Endothelial cell of umbilical vein (primary cell): ENCODE measurements around the gene RNU6-9. TPM values are rescaled to one million over a fixed set of nuclear protein-coding genes. Genes with fewer than 3 reads are reported as not detected.

Experiments
- BruUV-seq: library from RNA; stranded (reverse); fragments of 400-500 nt; replicated peaks from 2 replicates; lab custom pipeline; 2021; lab: Mats Ljungman, UMichigan
- CTCF ChIA-PET: fragments of 300-600, 350-600 bp; sonication (Branson Sonifier 250); formaldehyde crosslinking; loops from one replicate; lab custom pipeline; 2021; ENCODE audit warnings: antibody characterized with exemption, inconsistent platforms; lab: Charles Lee
- POLR2A ChIA-PET: fragments of 300-600, 350-600 bp; sonication (Branson Sonifier 250); formaldehyde crosslinking; loops from one replicate; lab custom pipeline; 2021; ENCODE audit warnings: antibody characterized with exemption, inconsistent platforms; lab: Charles Lee
- DNase-seq: peaks from one replicate; pipeline ENCODE4 v3.0.0-alpha.2; 2011; ENCODE audit warnings: low read depth, low spot score
- FAIRE-seq: peaks from 2 replicates; lab custom pipeline; 2011; peaks lifted over from hg19 to GRCh38; lab: Jason Lieb, UNC
- H2AFZ ChIP-seq: 2 replicates; pipeline ENCODE4 v1.6.0; 2012; ENCODE audit warnings: low read depth, low read length, control low read depth, inconsistent platforms
- H3K27ac ChIP-seq: 2 replicates; pipeline ENCODE4 v1.5.1; 2011; ENCODE audit warnings: low read depth, mild to moderate bottlenecking, control low read depth, low read length, moderate library complexity; ENCODE audit not compliant: insufficient read depth
- H3K27me3 ChIP-seq, 2 experiments: 2 replicates each; pipeline versions ENCODE4 v1.6.0 to v1.6.1; 2011; ENCODE audit warnings: low read length in 2 of 2, mixed read lengths in 1 of 2; ENCODE audit not compliant: control insufficient read depth in 2 of 2, insufficient read depth in 2 of 2
- H3K36me3 ChIP-seq, 2 experiments: 2 replicates in 1 of 2; 3 replicates in 1 of 2; pipeline ENCODE4 v1.5.1; 2011; ENCODE audit warnings: low read length in 2 of 2, mild to moderate bottlenecking in 1 of 2, moderate library complexity in 1 of 2; ENCODE audit not compliant: control insufficient read depth in 2 of 2, insufficient read depth in 2 of 2; ENCODE audit errors: extremely low read depth in 1 of 2
- H3K4me1 ChIP-seq: 3 replicates; pipeline ENCODE4 v1.5.1; 2011; ENCODE audit warnings: mild to moderate bottlenecking, low read length; ENCODE audit not compliant: control insufficient read depth, insufficient read depth; ENCODE audit errors: extremely low read depth
- H3K4me2 ChIP-seq: 2 replicates; pipeline ENCODE4 v1.6.1; 2011; ENCODE audit warnings: low read length, control low read depth, mixed read lengths; ENCODE audit not compliant: insufficient read depth
- H3K4me3 ChIP-seq, 3 experiments: fragments of 200-600 bp in 1 of 3; sonication (generic), shearing (Covaris generic) in 1 of 3; replicated peaks in 1 of 3; 2 replicates each; pipeline ENCODE4 v1.5.1; 2011 to 2016; ENCODE audit warnings: control low read depth in 3 of 3, low read length in 3 of 3, mild to moderate bottlenecking in 2 of 3, inconsistent platforms in 1 of 3, low read depth in 1 of 3, moderate library complexity in 1 of 3; ENCODE audit not compliant: insufficient read depth in 1 of 3
- H3K79me2 ChIP-seq: 2 replicates; pipeline ENCODE4 v1.6.0; 2012; ENCODE audit warnings: low read length, inconsistent platforms; ENCODE audit not compliant: control insufficient read depth, insufficient read depth
- H3K9ac ChIP-seq: replicated peaks from 2 replicates; pipeline ENCODE3; 2011; ENCODE audit warnings: low read length, control low read depth; ENCODE audit not compliant: insufficient read depth; ENCODE audit errors: extremely low read depth
- H3K9me1 ChIP-seq: replicated peaks from 3 replicates; pipeline ENCODE4 v1.6.0; 2011; ENCODE audit warnings: mild to moderate bottlenecking, low read length; ENCODE audit not compliant: control insufficient read depth, insufficient read depth; ENCODE audit errors: extremely low read depth
- H3K9me3 ChIP-seq: replicated peaks from 2 replicates; pipeline ENCODE4 v1.5.1; 2012; ENCODE audit warnings: low read length, inconsistent platforms; ENCODE audit not compliant: control insufficient read depth, insufficient read depth
- H4K20me1 ChIP-seq: replicated peaks from 2 replicates; pipeline ENCODE3; 2011; ENCODE audit warnings: mild to moderate bottlenecking, low read length; ENCODE audit not compliant: control insufficient read depth, insufficient read depth; ENCODE audit errors: extremely low read depth
- EZH2 ChIP-seq: IDR thresholded peaks from 2 replicates; pipeline ENCODE4 v1.6.1; 2012; ENCODE audit warnings: borderline replicate concordance, low read depth, mild to moderate bottlenecking, moderate library complexity, low read length, inconsistent platforms; ENCODE audit not compliant: severe bottlenecking
- FOS ChIP-seq: IDR thresholded peaks from 2 replicates; pipeline ENCODE4 v1.6.1; 2011; ENCODE audit warnings: mild to moderate bottlenecking, low read length, moderate library complexity, borderline replicate concordance; ENCODE audit not compliant: insufficient read depth
- GATA2 ChIP-seq: IDR thresholded peaks from 2 replicates; pipeline ENCODE4 v1.7.0; 2011; ENCODE audit warnings: low read depth, mild to moderate bottlenecking, moderate library complexity, mixed read lengths, low read length; ENCODE audit not compliant: insufficient read length, insufficient read depth
- JUN ChIP-seq: IDR thresholded peaks from 2 replicates; pipeline ENCODE4 v1.6.1; 2011; ENCODE audit warnings: borderline replicate concordance, low read depth; ENCODE audit not compliant: insufficient read length, insufficient read depth
- MYC ChIP-seq: IDR thresholded peaks from one replicate; pipeline ENCODE4 v1.6.1; 2011; ENCODE audit warnings: mild to moderate bottlenecking, low read depth, low read length
- POLR2A ChIP-seq: IDR thresholded peaks from 2 replicates; pipeline ENCODE4 v1.6.1; 2012; ENCODE audit warnings: low read depth, mild to moderate bottlenecking, control low read depth, low read length
- POLR2AphosphoS5 ChIP-seq: IDR thresholded peaks from 2 replicates; pipeline ENCODE4 v1.6.1; 2012; ENCODE audit warnings: low read depth, mild to moderate bottlenecking, control low read depth, low read length, moderate library complexity; ENCODE audit not compliant: insufficient read depth
- dilution Hi-C: fragments of 300-500 bp; cut with MboI; formaldehyde crosslinking; loops from one replicate; pipeline ENCODE4 v1.15.0; 2019; ENCODE audit warnings: low sequenced_read_pairs; ENCODE audit not compliant: extremely low pct_ligation_motif_present
- intact Hi-C: fragments of 100-400 bp; cut with micrococcal nuclease; formaldehyde crosslinking; loops from one replicate; pipeline ENCODE4 v1.10.0; 2022
- polyA plus RNA-seq, 4 experiments: library from polyadenylated mRNA; depleted of rRNA in 3 of 4; stranded (reverse) in 3 of 4; unstranded in 1 of 4; fragments of >200 nt; gene quantifications; 2 replicates each; pipeline versions ENCODE4 v1.2.1 to v1.2.3, GENCODE V29; 2011 to 2012; ENCODE audit warnings: missing spikeins in 1 of 4
- total RNA-seq: library from RNA; stranded (reverse); gene quantifications from 2 replicates; pipeline ENCODE4 v1.2.3, GENCODE V29; 2021
- TF ChIP-seq, protein P1 (sequence below), 2 donors: IDR thresholded peaks; 1 replicate in 1 of 2; 2 replicates in 1 of 2; pipeline ENCODE4 v1.5.1; 2011; ENCODE audit warnings: low read length in 2 of 2, mild to moderate bottlenecking in 2 of 2, moderate library complexity in 2 of 2, control low read depth in 1 of 2, inconsistent platforms in 1 of 2, low read depth in 1 of 2; ENCODE audit not compliant: insufficient read depth in 1 of 2; ENCODE audit errors: extremely low read depth in 1 of 2
- TF ChIP-seq, protein P2 (sequence below): IDR thresholded peaks from 2 replicates; pipeline ENCODE4 v1.6.1; 2011; ENCODE audit not compliant: insufficient read depth, insufficient read length

The RNU6-9 gene
- total and polyA plus RNA-seq, 2 donors (not counting 3 experiments of a cell fraction or from before 2014, with no cell fraction given), result not detected

DNA sequence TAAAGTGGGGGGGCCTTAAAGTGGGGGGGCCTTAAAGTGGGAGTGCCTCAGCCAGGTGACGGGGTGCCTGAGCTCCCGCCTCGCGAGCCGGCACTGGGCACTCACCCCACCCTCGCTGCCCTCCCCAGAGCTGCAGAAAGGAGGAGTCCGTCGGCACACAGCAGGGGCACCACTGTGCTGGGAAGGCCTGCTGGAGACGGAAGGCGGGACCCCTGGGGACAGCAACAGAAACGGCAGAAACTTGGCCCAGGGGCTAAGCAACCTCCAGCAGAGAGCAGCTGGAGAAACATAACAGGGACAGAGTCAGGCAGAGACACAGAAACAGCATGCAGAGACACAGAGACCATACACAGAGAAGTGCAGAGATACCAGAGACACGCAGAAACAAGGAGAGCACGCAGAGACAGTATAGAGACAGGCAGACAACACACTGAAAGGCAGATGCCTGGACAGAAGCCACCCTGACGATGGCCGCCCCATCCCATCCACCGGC is 25.9 kb upstream of the RNU6-9 start:
- no peak overlapping the region for H2AFZ ChIP-seq
- H3K27me3 ChIP-seq, result no peaks in the 10 kb centered on the region
- no peak overlapping the region for H3K27ac ChIP-seq
- H3K9ac ChIP-seq, result no peak overlapping the region
- no peak for FAIRE-seq
- POLR2A ChIA-PET, result no interaction called here
- H3K4me3 ChIP-seq, result no peak overlapping the region
- no peaks in the 10 kb centered on the region for H3K9me1 ChIP-seq
- dilution Hi-C loops (no loop called here), intact Hi-C loops (no loop called here)
- H3K36me3 ChIP-seq, result peaks cover 0 to 11% of the 10 kb centered on the region in 2 experiments
- H3K4me2 ChIP-seq, result no peak overlapping the region
- DNase-seq, result no peak
- H3K79me2 ChIP-seq, result no peaks in the 10 kb centered on the region
- no peaks in the 10 kb centered on the region for H4K20me1 ChIP-seq
- H3K9me3 ChIP-seq, result no peaks in the 10 kb centered on the region
- TF ChIP-seq, protein P1, sequence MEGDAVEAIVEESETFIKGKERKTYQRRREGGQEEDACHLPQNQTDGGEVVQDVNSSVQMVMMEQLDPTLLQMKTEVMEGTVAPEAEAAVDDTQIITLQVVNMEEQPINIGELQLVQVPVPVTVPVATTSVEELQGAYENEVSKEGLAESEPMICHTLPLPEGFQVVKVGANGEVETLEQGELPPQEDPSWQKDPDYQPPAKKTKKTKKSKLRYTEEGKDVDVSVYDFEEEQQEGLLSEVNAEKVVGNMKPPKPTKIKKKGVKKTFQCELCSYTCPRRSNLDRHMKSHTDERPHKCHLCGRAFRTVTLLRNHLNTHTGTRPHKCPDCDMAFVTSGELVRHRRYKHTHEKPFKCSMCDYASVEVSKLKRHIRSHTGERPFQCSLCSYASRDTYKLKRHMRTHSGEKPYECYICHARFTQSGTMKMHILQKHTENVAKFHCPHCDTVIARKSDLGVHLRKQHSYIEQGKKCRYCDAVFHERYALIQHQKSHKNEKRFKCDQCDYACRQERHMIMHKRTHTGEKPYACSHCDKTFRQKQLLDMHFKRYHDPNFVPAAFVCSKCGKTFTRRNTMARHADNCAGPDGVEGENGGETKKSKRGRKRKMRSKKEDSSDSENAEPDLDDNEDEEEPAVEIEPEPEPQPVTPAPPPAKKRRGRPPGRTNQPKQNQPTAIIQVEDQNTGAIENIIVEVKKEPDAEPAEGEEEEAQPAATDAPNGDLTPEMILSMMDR (IDR thresholded peaks at IDR 0.05; ENCODE audit: extremely low read depth in 1 of 2, insufficient read depth in 1 of 2, low read depth in 1 of 2, low read length in 2 of 2), result no peak
- BruUV-seq, result no TSS peak
- peaks cover 9% of the 10 kb centered on the region for H3K4me1 ChIP-seq
- CTCF ChIA-PET, result no interaction called here

DNA sequence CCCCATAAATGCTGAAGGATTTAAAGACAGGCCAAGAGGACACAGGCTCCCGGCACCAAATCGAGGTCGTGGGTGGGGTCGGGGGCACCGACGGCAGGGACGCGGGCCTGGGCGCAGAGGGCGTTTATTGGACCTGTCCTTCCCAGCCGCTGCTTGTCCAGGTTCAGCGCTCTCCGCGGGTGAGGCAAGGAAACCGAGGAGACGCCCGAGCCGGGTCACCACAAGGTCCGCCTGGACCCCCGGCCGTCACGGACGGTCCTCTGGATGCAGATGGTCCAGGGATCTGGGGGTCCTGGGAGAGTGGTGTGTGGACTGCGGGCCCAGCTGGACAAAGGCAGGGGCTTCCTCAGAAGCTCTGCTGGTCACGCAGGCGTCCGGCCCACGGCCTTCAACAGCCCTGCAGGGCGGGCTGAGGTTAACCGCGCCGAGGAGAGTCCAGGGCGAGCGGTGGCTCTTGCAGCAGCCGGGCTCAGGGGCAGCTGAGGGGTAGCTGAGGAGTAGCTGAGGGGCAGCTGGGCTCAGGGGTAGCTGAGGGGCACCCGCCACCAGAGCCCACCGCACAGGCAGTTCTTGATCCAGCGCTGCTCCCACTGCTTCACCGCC is 25.3 kb upstream of the RNU6-9 start:
- Histone ChIP-seq H4K20me1 (no peaks in the 10 kb centered on the region), H3K9me1 (no peaks in the 10 kb centered on the region), H3K79me2 (no peaks in the 10 kb centered on the region), H2AFZ (no peak overlapping the region), H3K4me3 (no peak overlapping the region), H3K36me3 (peaks cover 0 to 11% of the 10 kb centered on the region in 2 experiments), H3K27me3 (no peaks in the 10 kb centered on the region), H3K27ac (no peak overlapping the region), H3K9me3 (no peaks in the 10 kb centered on the region), H3K9ac (no peak overlapping the region), H3K4me1 (peaks cover 9% of the 10 kb centered on the region), H3K4me2 (no peak overlapping the region)
- no peak for DNase-seq
- TF ChIP-seq MYC (no peak), POLR2A (no peak), POLR2AphosphoS5 (no peak), JUN (no peak), EZH2 (no peak), GATA2 (no peak), FOS (no peak)
- TF ChIP-seq, protein P2, sequence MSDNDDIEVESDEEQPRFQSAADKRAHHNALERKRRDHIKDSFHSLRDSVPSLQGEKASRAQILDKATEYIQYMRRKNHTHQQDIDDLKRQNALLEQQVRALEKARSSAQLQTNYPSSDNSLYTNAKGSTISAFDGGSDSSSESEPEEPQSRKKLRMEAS, result no peak
- TF ChIP-seq, protein P1 (IDR thresholded peaks at IDR 0.05; ENCODE audit: extremely low read depth in 1 of 2, insufficient read depth in 1 of 2, low read depth in 1 of 2, low read length in 2 of 2), result no peak
- BruUV-seq, result TSS peak; percentile 47
- FAIRE-seq, result no peak
- POLR2A ChIA-PET, result no interaction called here
- dilution Hi-C loops, result no loop called here
- CTCF ChIA-PET, result no interaction called here
- intact Hi-C loops, result no loop called here
